ENCODE data around the gene SMARCAL1.

Gene SMARCAL1

DNA sequence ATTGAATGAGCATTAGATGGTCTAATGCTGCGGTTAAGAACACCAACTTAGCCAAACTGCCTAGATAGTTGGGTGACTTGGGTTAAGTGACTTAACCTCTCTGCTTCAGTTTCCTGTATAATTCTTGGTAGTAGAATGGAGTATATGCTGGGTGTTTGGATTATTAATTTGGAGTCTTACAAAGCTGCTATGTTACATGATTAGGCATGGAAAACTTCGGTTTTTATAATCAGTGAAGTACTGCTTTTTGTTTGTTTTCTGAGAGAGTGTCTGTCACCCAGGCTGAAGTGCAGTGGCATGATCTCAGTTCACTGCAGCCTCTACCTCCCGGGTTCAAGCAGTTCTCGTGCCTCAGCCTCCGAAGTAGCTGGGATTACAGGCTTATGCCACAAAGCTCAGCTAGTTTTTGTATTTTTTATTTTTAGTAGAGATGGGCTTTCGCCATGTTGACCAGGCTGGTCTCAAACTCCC is 90.9 kb downstream of the SMARCAL1 start:
- TF ChIP-seq, protein P1, sequence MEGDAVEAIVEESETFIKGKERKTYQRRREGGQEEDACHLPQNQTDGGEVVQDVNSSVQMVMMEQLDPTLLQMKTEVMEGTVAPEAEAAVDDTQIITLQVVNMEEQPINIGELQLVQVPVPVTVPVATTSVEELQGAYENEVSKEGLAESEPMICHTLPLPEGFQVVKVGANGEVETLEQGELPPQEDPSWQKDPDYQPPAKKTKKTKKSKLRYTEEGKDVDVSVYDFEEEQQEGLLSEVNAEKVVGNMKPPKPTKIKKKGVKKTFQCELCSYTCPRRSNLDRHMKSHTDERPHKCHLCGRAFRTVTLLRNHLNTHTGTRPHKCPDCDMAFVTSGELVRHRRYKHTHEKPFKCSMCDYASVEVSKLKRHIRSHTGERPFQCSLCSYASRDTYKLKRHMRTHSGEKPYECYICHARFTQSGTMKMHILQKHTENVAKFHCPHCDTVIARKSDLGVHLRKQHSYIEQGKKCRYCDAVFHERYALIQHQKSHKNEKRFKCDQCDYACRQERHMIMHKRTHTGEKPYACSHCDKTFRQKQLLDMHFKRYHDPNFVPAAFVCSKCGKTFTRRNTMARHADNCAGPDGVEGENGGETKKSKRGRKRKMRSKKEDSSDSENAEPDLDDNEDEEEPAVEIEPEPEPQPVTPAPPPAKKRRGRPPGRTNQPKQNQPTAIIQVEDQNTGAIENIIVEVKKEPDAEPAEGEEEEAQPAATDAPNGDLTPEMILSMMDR (IDR thresholded peaks at IDR 0.05; ENCODE audit: control insufficient read depth, extremely low read depth, insufficient read depth), result no peak
- DNase-seq (ENCODE audit: low read depth), result no peak
- H3K4me3 ChIP-seq (ENCODE audit: low read depth, low read length), result no peak overlapping the region

DNA sequence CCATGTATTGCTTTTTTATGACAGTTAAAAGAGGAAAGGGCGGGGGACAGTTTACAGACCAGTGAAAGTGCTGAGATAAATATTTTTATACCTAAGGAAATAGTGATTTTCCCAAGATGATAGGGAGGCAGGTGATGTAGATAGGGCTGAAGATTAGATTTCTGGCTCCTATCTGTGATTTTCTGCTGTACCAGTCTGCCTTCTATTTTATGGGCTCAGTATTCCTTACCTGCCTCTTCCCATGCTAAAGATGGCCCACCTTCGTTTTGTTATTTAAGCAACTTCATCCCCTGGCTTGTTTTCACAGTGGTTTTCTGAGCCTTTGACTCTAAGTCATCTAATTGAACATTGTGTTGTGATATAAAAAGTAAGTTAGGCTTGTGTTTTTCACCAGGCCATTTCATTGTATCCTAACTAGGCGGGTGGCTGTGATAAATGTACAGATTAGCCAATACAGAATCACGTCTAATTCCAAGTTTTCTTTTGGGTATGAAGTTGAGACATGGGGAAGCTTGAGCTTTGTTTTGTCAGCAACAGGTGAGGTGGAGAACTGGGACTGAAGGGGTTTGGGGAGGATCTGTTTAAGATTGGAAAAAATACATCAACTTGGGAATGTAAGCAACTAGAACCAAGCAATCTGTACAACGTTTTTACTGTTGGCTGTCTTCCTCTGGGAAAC is 91.6 kb downstream of the SMARCAL1 start:
- H3K4me3 ChIP-seq (ENCODE audit: low read depth, low read length), result no peak overlapping the region
- TF ChIP-seq, protein P1 (IDR thresholded peaks at IDR 0.05; ENCODE audit: control insufficient read depth, extremely low read depth, insufficient read depth), result no peak
- no peak for DNase-seq (ENCODE audit: low read depth)

DNA sequence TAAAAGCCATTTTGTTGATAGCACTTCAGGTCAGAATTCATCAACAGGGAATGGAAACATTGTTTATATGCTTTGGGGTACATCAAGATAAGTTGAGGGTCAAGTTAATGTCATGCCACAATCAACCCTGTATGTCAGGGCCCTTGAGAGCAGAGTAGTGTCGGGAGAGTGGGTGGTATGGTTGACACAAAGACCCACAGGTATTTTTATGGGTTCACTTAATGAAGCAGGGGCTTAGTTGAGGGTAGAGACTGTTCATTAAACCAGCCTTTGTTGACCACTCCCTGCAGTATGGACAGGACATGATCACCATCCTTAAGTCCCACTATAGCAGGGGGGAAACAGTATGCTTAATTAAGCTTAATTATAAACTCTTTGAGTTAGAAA is 92.1 kb downstream of the SMARCAL1 start:
- no peak for DNase-seq (ENCODE audit: low read depth)
- TF ChIP-seq, protein P1 (IDR thresholded peaks at IDR 0.05; ENCODE audit: control insufficient read depth, extremely low read depth, insufficient read depth), result no peak
- no peak overlapping the region for H3K4me3 ChIP-seq (ENCODE audit: low read depth, low read length)

DNA sequence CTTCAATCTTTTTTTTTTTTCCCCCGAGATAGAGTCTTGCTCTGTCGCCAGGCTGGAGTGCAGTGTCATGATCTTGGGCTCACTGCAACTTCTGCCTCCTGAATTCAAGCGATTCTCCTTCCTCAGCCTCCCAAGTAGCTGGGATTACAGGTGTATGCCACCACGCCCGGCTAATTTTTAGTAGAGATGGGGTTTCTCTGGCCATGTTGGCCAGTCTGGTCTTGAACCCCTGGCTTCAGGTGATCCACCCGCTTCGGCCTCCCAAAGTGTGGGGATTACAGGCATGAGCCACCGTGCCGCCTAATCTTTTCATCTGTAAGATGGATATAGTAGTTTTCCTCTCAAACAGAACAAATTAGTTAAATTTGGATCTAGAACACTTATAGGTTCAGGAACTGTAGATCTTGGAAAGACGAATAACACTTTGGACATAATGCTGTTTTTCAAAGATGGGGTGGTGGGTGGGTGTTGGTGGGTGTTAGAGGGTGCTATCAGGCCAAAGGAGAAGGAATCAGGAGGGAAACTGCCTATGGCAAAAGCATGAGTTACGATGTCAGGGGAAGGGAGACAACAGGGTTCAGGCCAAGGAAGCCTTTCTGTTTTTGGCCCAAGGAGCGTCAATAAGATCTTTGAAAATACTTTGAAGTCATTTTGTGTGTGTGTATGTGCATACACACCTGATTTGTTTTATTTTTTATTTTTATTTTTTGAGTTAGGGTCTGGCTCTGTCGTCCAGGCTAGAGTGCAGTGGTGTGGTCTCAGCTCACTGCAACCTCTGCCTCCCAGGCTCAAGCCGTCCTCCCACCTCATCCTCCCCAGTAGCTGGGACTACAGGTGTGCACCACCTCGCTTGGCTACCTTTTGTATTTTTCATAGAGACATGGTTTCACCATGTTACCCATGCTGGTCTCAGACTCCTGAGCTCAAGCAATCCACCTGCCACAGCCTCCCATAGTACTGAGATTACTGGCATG is 93.1 kb downstream of the SMARCAL1 start:
- no peak overlapping the region for H3K4me3 ChIP-seq (ENCODE audit: low read depth, low read length)
- TF ChIP-seq, protein P1 (IDR thresholded peaks at IDR 0.05; ENCODE audit: control insufficient read depth, extremely low read depth, insufficient read depth), result no peak
- DNase-seq (ENCODE audit: low read depth), result no peak

DNA sequence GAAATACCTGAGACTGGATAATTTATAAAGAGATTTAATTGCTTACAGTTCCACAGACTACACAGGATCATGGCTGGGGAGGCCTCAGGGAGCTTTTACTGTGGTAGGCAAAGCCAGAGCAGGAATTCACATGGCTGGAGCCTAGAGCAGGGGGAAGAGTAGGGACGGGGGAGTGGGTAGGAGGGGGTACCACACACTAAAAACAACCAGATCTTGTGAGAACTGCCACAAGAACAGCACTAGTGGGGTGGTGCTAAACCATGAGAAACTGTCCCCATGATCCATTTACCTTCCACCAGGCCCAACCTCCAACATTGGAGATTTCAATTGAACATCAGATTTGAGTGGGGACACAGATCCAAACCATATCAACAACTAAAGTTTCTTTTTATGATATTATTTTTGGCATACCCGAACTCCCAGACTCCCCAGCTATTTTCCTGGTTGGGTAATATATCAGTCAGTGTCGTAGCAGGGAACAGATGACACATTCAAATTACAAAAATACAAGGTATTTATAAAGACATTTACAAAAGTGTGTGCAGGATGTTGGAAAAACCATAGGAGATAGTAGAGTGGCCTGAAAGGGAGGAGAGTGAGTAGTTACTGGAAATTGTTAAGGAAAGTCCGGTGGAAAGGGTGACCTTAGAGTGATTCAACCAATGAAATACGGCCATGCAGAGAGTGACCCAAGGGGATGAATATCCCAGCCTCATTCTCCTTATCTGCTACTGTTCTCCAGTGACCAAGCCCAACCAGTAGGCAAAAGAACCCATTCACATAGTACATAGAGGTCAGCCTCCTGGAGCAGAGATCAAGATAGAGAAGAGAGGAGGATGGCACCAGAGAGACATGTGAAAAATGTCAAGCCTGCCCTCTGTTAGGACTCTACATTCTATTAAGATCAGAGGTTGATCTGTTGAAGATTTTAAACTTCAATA is 95.2 kb downstream of the SMARCAL1 start:
- no peak overlapping the region for H3K4me3 ChIP-seq (ENCODE audit: low read depth, low read length)
- TF ChIP-seq, protein P1 (IDR thresholded peaks at IDR 0.05; ENCODE audit: control insufficient read depth, extremely low read depth, insufficient read depth), result no peak
- DNase-seq (ENCODE audit: low read depth), result no peak

DNA sequence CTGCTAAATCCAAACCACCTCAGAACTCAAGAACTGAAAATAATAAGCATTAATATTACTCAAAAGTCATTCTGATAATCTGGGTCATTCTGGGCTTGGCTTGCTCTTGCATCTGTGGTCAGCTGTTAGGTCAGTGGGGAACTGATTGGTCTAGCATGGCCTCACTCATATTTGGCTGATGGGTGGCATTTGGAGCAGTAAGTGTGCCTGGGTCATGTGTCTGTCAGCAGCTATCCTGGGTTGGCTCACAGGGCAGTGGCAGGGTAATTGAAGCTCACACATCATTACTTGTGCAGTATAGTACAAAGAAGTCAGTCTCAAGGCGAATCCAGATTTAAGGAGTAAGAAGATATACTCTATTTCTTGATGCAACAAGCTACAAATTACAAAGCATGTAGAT is 95.9 kb downstream of the SMARCAL1 start:
- TF ChIP-seq, protein P1 (IDR thresholded peaks at IDR 0.05; ENCODE audit: control insufficient read depth, extremely low read depth, insufficient read depth), result no peak
- no peak overlapping the region for H3K4me3 ChIP-seq (ENCODE audit: low read depth, low read length)
- no peak for DNase-seq (ENCODE audit: low read depth)

Data from LNCaP clone FGC (cell line).